GM21390 (cell line): ENCODE data around the gene LHFPL2.
A peak's percentile ranks its signal among the peaks of the same experiment; 100 is the strongest.

ENCODE experiments used
- ATAC-seq: cut with Tn5 transposase; IDR thresholded peaks from one replicate; pipeline ENCODE4 v1.9.1; 2021; ENCODE audit not compliant: unreplicated experiment

LHFPL2 gene

GRCh38 chr5:78530342-78531096 lies 118.1 kb downstream of the LHFPL2 start:
- ATAC-seq, result no peak

GRCh38 chr5:78527925-78528324 lies 120.6 kb downstream of the LHFPL2 start:
- ATAC-seq, result no peak

- ATAC-seq, result no peak
These were observed 121.3 kb downstream of the LHFPL2 start for GRCh38 chr5:78527054-78527859.

- ATAC-seq, result no peak
These were observed 122.5 kb downstream of the LHFPL2 start for GRCh38 chr5:78526049-78526525.

GRCh38 chr5:78523314-78524193 lies 125.0 kb downstream of the LHFPL2 start:
- no peak for ATAC-seq

GRCh38 chr5:78522476-78523260 lies 125.9 kb downstream of the LHFPL2 start:
- ATAC-seq, result no peak

- ATAC-seq, result no peak
These were observed 127.1 kb downstream of the LHFPL2 start for GRCh38 chr5:78521455-78521854.

- no peak for ATAC-seq
These were observed 129.2 kb downstream of the LHFPL2 start for GRCh38 chr5:78519198-78519941.

- ATAC-seq, result no peak
These were observed 130.0 kb downstream of the LHFPL2 start for GRCh38 chr5:78518365-78519197.

- ATAC-seq, result no peak
These were observed 132.9 kb downstream of the LHFPL2 start for GRCh38 chr5:78515670-78516069.

GRCh38 chr5:78514427-78515330 lies 133.9 kb downstream of the LHFPL2 start:
- no peak for ATAC-seq

GRCh38 chr5:78513441-78513840 lies 135.1 kb downstream of the LHFPL2 start:
- ATAC-seq, result no peak

- no peak for ATAC-seq
These were observed 136.1 kb downstream of the LHFPL2 start for GRCh38 chr5:78512435-78512834.

GRCh38 chr5:78511121-78511906 lies 137.3 kb downstream of the LHFPL2 start:
- no peak for ATAC-seq

GRCh38 chr5:78509884-78510769 lies 138.4 kb downstream of the LHFPL2 start:
- ATAC-seq, result peak; percentile 82
